DMS114 treated with DMSO at 0.1 percent for 48 hours (cell line): ENCODE results near the gene CMA1.
"Not testable (repeated sequence)": the region's sequence is repeated elsewhere in the genome, so short reads cannot be mapped to it uniquely, and the experiment has no call there.

ENCODE experiments used
- DNase-seq: peaks from one replicate; lab custom pipeline; 2025; ENCODE audit not compliant: unreplicated experiment; lab: John Stamatoyannopoulos, UW

Gene CMA1

GRCh38 chr14:24508155-24508840 lies at the start of gene CMA1:
TSS of gene CMA1 (minus strand) at chr14:24508265. CDS start at chr14:24508235, 30 bp downstream.
- no peak for DNase-seq

- no peak for DNase-seq
Observed at GRCh38 chr14:24556756-24557155, 48.7 kb upstream of the CMA1 start.

- DNase-seq = not testable (repeated sequence)
Observed at GRCh38 chr14:24549064-24549463, 41.0 kb upstream of the CMA1 start.

GRCh38 chr14:24542346-24542936 lies 34.4 kb upstream of the CMA1 start:
- DNase-seq = no peak

GRCh38 chr14:24535737-24536136 lies 27.7 kb upstream of the CMA1 start:
- DNase-seq = no peak

GRCh38 chr14:24534286-24534685 lies 26.2 kb upstream of the CMA1 start:
- DNase-seq = no peak

- DNase-seq = not testable (repeated sequence)
Observed at GRCh38 chr14:24525877-24526620, 18.0 kb upstream of the CMA1 start.

- DNase-seq = no peak
Observed at GRCh38 chr14:24518851-24519250, 10.8 kb upstream of the CMA1 start.

- DNase-seq = no peak
Observed at GRCh38 chr14:24514209-24514608, 6.1 kb upstream of the CMA1 start.

- DNase-seq = no peak
Observed at GRCh38 chr14:24513009-24513408, 4.9 kb upstream of the CMA1 start.

- DNase-seq = no peak
Observed at GRCh38 chr14:24506443-24506842, 1.6 kb downstream of the CMA1 start.

GRCh38 chr14:24504425-24504950 lies 3.6 kb downstream of the CMA1 start:
- no peak for DNase-seq

- DNase-seq = not testable (repeated sequence)
Observed at GRCh38 chr14:24491586-24492408, 16.3 kb downstream of the CMA1 start.

- no peak for DNase-seq
Observed at GRCh38 chr14:24483604-24484252, 24.3 kb downstream of the CMA1 start.

- not testable (repeated sequence) for DNase-seq
Observed at GRCh38 chr14:24482699-24483303, 25.3 kb downstream of the CMA1 start.

- DNase-seq = no peak
Observed at GRCh38 chr14:24481622-24482324, 26.3 kb downstream of the CMA1 start.

- DNase-seq = not testable (repeated sequence)
Observed at GRCh38 chr14:24479999-24480398, 28.1 kb downstream of the CMA1 start.

GRCh38 chr14:24475261-24475660 lies 32.8 kb downstream of the CMA1 start:
- no peak for DNase-seq

GRCh38 chr14:24473211-24473610 lies 34.9 kb downstream of the CMA1 start:
- no peak for DNase-seq
